ENCODE data around the gene ANXA8. TPM values are rescaled to one million over a fixed set of nuclear protein-coding genes. Genes with fewer than 3 reads are reported as not detected.

ANXA8 gene
- total and polyA plus RNA-seq, 4 donors = 0.68 to 19.7 (median 13.1) TPM

GRCh38 chr10:47438857-47439474, 44.9 kb downstream of the ANXA8 start:
- Histone ChIP-seq H3K4me1 (ENCODE audit: control insufficient read depth in 5 of 5, insufficient read depth in 5 of 5, low read length in 5 of 5) (no peaks in the 10 kb centered on the region), H3K27me3 (ENCODE audit: control insufficient read depth in 3 of 3, insufficient read depth in 3 of 3, low read length in 2 of 3) (peaks cover 0 to 2% (median 0%) of the 10 kb centered on the region in 3 donors), H3K9me3 (ENCODE audit: control insufficient read depth in 4 of 4, insufficient read depth in 3 of 4, low read length in 3 of 4) (peaks cover 0 to 4% (median 0%) of the 10 kb centered on the region in 4 donors), H3K4me3 (no peak overlapping the region), H3K27ac (ENCODE audit: low read depth in 1 of 2, low read length in 1 of 2) (no peak overlapping the region), H3K36me3 (ENCODE audit: control insufficient read depth in 4 of 4, insufficient read depth in 4 of 4, low read length in 4 of 4) (no peaks in the 10 kb centered on the region), H3K9ac (ENCODE audit: insufficient read depth in 1 of 2, low read length in 2 of 2) (no peak overlapping the region)
- DNase-seq (peak in 1 of 3 donors; percentile 16), ATAC-seq (ENCODE audit: insufficient read depth, low FRiP score) (no peak)
- no peak for TF ChIP-seq CTCF (IDR thresholded peaks at IDR 0.05; ENCODE audit: control extremely low read depth, extremely low read depth)
- 57 to 65% methylated on average over 6 of the region's 6 CpGs for WGBS, 2 donors

GRCh38 chr10:47435081-47435480, 48.8 kb downstream of the ANXA8 start:
- Histone ChIP-seq H3K36me3 (ENCODE audit: control insufficient read depth in 4 of 4, insufficient read depth in 4 of 4, low read length in 4 of 4) (no peaks in the 10 kb centered on the region), H3K9me3 (ENCODE audit: control insufficient read depth in 4 of 4, insufficient read depth in 3 of 4, low read length in 3 of 4) (no peaks in the 10 kb centered on the region), H3K27me3 (ENCODE audit: control insufficient read depth in 3 of 3, insufficient read depth in 3 of 3, low read length in 2 of 3) (peaks cover 0 to 2% (median 0%) of the 10 kb centered on the region in 3 donors), H3K9ac (ENCODE audit: insufficient read depth in 1 of 2, low read length in 2 of 2) (no peak overlapping the region), H3K27ac (ENCODE audit: low read depth in 1 of 2, low read length in 1 of 2) (no peak overlapping the region), H3K4me1 (ENCODE audit: control insufficient read depth in 5 of 5, insufficient read depth in 5 of 5, low read length in 5 of 5) (no peaks in the 10 kb centered on the region), H3K4me3 (no peak overlapping the region)
- TF ChIP-seq CTCF (IDR thresholded peaks at IDR 0.05; ENCODE audit: control extremely low read depth, extremely low read depth) = no peak
- no peak for DNase-seq
- no peak for ATAC-seq (ENCODE audit: insufficient read depth, low FRiP score)

- Histone ChIP-seq H3K27ac (ENCODE audit: low read depth in 1 of 2, low read length in 1 of 2) (no peak overlapping the region), H3K4me3 (no peak overlapping the region), H3K4me1 (ENCODE audit: control insufficient read depth in 5 of 5, insufficient read depth in 5 of 5, low read length in 5 of 5) (no peaks in the 10 kb centered on the region), H3K9ac (ENCODE audit: insufficient read depth in 1 of 2, low read length in 2 of 2) (no peak overlapping the region), H3K9me3 (ENCODE audit: control insufficient read depth in 4 of 4, insufficient read depth in 3 of 4, low read length in 3 of 4) (no peaks in the 10 kb centered on the region), H3K36me3 (ENCODE audit: control insufficient read depth in 4 of 4, insufficient read depth in 4 of 4, low read length in 4 of 4) (no peaks in the 10 kb centered on the region), H3K27me3 (ENCODE audit: control insufficient read depth in 3 of 3, insufficient read depth in 3 of 3, low read length in 2 of 3) (no peaks in the 10 kb centered on the region)
- no peak for DNase-seq
- WGBS, 2 donors = 86 to 90% methylated on average over 4 of the region's 4 CpGs
- ATAC-seq (ENCODE audit: insufficient read depth, low FRiP score) = no peak
- no peak for TF ChIP-seq CTCF (IDR thresholded peaks at IDR 0.05; ENCODE audit: control extremely low read depth, extremely low read depth)
Measured at GRCh38 chr10:47425813-47426419, 58.0 kb downstream of the ANXA8 start.
